HG03139 (cell line): ENCODE data around the gene ZBTB5.
"Not testable (repeated sequence)": the region's sequence is repeated elsewhere in the genome, so short reads cannot be mapped to it uniquely, and the experiment has no call there.

ENCODE experiments used
- ATAC-seq: cut with Tn5 transposase; IDR thresholded peaks from one replicate; pipeline ENCODE4 v1.9.1; 2021; ENCODE audit not compliant: unreplicated experiment

Gene ZBTB5

DNA sequence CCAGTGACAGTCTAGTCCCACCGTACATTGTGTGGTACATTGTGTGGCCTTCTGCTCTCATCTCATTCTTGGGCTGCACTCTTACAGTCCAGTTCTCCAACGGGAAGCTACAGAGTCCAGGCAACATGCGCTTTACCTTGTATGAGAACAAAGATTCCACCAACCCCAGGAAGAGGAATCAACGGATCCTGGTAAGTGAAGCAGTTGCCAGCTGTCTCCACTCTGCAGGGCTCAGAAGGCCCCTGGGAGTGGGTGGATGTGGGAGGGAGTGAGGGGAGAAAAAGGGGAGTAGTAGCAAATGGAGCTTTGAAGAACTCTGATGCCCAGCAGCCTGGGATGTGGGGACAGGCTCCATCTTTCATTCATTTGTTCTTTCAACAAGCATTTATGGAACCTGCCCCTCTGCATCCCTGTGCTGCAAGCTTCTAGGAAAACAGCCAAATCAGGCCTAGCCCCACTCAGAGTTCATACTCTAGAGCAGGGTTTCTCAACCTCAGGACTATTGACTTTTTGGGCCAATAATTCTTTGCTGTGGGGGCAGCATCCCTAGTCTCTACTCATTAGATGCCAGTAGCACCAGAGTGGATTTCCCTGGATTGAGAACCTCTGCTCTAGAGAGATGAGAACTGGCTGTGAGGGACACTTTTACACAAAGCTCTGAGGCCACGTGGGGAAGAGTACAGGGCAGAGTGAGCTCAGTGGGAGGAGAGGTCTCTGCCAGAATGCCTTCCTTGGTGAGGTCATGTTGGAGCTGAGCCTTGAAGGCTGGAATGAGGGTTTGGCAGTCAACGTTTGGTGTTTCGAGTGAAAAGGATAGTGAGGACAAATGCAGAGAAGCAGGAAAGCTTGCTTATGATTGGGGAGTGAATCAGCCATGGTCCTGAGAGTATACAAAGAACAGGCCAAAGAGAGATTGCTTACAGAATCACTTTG lies 21.6 kb upstream of the ZBTB5 start:
- ATAC-seq, result no peak

GRCh38 chr9:37486256-37486615 lies 21.0 kb upstream of the ZBTB5 start:
- ATAC-seq, result no peak

- ATAC-seq, result peak; percentile 98
Observed at GRCh38 chr9:37485389-37486255, 20.4 kb upstream of the ZBTB5 start, which contains the start of gene POLR1E. Gene POLR1E, plus strand, starts transcription at chr9:37485948. Its CDS starts 100 bp downstream, at chr9:37486048.

DNA sequence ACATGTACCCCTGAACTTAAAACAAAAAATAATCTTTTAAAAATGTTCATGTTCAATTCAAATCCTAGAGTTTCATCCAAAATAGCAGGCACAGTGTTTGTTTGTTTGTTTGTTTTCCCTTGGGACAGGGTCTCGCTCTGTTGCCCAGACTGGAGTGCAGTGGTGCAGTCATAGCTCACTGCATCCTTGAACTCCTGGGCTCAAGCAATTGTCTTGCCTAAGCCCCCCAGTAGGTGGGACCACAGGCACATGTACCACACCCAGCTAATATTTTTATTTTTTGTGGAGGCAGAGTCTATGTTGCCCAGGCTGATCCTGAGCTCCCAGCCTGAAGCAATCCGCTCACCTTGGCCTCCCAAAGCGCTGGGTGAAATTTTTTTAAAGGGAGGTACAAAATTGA lies 15.5 kb upstream of the ZBTB5 start:
- no peak for ATAC-seq

GRCh38 chr9:37477987-37478619 lies 12.9 kb upstream of the ZBTB5 start:
- not testable (repeated sequence) for ATAC-seq

DNA sequence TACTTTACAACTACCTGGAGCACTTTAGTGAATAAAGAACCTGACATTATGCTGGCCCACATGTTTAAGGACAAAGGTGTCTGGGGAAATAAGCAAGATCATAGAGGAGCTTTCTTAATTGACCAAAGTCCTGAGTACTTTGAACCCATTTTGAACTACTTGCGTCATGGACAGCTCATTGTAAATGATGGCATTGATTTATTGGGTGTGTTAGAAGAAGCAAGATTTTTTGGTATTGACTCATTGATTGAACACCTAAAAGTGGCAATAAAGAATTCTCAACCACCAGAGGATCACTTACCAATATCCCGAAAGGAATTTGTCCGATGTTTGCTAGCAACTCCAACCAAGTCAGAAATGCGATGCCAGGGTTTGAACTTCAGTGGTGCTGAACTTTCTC lies 12.2 kb upstream of the ZBTB5 start:
- not testable (repeated sequence) for ATAC-seq

GRCh38 chr9:37476930-37477329 lies 11.7 kb upstream of the ZBTB5 start:
- ATAC-seq, result no peak

GRCh38 chr9:37474438-37474837 lies 9.2 kb upstream of the ZBTB5 start:
- no peak for ATAC-seq

- ATAC-seq, result not testable (repeated sequence)
Observed at GRCh38 chr9:37473982-37474381, 8.7 kb upstream of the ZBTB5 start.

GRCh38 chr9:37471942-37472684 lies 6.9 kb upstream of the ZBTB5 start:
- ATAC-seq, result no peak

- no peak for ATAC-seq
Observed at GRCh38 chr9:37468620-37469019, 3.4 kb upstream of the ZBTB5 start.

- not testable (repeated sequence) for ATAC-seq
Observed at GRCh38 chr9:37467530-37467929, 2.3 kb upstream of the ZBTB5 start.

- no peak for ATAC-seq
Observed at GRCh38 chr9:37466037-37466709, 923 bp upstream of the ZBTB5 start.

GRCh38 chr9:37464426-37465248 lies 613 bp downstream of the ZBTB5 start:
- peak; percentile 38 for ATAC-seq

DNA sequence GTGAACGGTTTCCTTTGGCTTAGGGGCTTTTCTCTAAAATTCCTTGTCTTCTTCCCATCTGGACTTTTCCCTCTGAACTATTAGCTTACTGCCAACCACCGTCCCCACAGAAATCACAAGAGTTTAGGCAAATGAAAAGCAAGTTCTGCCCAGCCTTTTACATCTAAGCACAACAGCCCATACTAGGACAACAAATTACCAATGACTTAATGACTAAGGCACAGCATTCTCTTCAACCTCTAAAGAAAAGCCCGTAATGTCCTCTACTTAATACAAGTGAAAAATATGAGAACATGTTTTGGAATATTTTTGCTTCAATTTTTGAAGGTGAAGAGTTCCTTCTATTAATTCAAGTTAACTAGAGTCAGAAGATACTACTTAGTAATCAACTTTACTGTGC lies 1.2 kb downstream of the ZBTB5 start:
- no peak for ATAC-seq

GRCh38 chr9:37456817-37457216 lies 8.4 kb downstream of the ZBTB5 start:
- ATAC-seq, result no peak

DNA sequence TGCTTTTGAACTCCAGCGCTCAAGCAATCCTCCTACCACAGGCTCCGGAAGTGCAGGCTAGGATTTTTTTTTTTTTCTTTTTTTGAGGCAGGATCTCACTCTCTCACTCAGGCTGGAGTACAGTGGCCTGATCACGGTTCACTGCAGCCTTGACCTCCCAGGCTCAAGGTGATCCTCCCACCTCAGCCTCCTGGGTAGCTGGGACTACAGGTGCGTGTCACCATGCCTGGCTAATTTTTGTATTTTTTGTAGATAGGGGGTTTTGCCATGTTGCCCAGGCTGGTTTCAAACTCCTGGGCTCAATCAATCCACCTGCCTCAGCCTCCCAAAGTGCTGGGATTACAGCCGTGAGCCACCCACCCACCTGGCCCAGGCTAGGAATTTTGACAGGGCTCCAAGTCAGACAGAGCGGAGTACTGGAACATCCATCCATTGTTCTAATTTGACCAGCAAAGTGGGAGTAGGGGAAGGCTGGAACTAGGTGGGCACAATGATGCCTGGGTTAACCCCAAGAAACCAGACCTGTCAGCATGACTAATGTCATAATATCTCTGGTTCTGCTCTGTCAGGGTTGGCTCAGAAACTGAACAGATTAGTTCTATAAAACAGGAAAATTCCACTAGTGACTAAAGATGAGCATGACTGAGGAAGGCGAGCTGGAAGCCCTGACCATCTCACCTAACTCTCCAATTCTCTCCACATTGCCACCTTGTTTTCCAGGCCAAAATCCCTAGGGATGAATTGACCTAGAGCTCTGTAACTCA lies 9.2 kb downstream of the ZBTB5 start:
- ATAC-seq, result no peak

DNA sequence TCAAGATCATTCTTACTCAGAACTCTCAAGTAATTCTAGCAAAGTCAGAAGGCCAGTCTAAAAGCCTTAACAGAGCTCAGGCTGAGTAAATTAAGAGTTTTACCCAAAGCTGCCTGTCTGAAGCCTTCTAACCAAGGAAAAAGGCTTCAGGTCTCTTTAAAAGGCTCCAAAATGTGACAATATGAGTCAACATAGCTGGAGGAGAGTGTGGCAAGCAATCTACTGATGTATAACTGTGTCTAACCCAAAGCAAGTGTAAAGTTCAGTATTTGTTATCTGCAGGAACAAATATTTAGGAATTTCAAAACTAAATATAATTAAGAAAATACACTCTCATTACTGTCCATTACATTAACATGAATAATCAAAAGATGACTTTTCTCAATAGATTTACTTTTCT lies 11.0 kb downstream of the ZBTB5 start:
- ATAC-seq, result no peak
